HCT116 (cell line): ENCODE results near the gene KLHDC9. TPM values are rescaled to one million over a fixed set of nuclear protein-coding genes. Genes with fewer than 3 reads are reported as not detected.

Experiments used
- ATAC-seq: fragments of 200-7000 bp; cut with Tn5 transposase; 2 replicates; pipeline ENCODE4 v1.9.1; 2020; ENCODE audit warnings: mild to moderate bottlenecking, moderate library complexity
- BruUV-seq: library from RNA; stranded (reverse); fragments of 400-500 nt; replicated peaks from 2 replicates; lab custom pipeline; 2021; lab: Mats Ljungman, UMichigan
- CTCF ChIA-PET: fragments of 300-600 bp; sonication (Branson Sonifier 250); formaldehyde crosslinking; loops from one replicate; lab custom pipeline; 2021; ENCODE audit warnings: antibody characterized with exemption; lab: Charles Lee
- POLR2A ChIA-PET: fragments of 300-600, 350-600 bp; sonication (Branson Sonifier 250); formaldehyde crosslinking; loops from one replicate; lab custom pipeline; 2021; ENCODE audit warnings: antibody characterized with exemption; lab: Charles Lee
- RAD21 ChIA-PET, 2 experiments: fragments of 300-600 bp; sonication (Branson Sonifier 250); formaldehyde crosslinking; loops; one replicate each; lab custom pipeline; 2023; ENCODE audit warnings: low total read pairs in 2 of 2; ENCODE audit not compliant: uncharacterized antibody in 2 of 2, unreplicated experiment in 2 of 2, low non-redundant PET in 1 of 2; lab: Charles Lee
- DNase-seq: peaks from one replicate; pipeline ENCODE4 v3.0.0-alpha.2; 2010; ENCODE audit warnings: low read depth, low spot score
- H2AFZ ChIP-seq: fragments of 200-600 bp; shearing (Covaris generic), sonication (generic); 2 replicates; pipeline ENCODE4 v1.6.1; 2017; ENCODE audit warnings: low read depth, mixed run types, mixed read lengths, antibody characterized with exemption, low read length; ENCODE audit not compliant: poor library complexity, severe bottlenecking
- H3K27ac ChIP-seq: 2 replicates; pipeline ENCODE4 v1.5.1; 2012; ENCODE audit warnings: low read depth, low read length
- H3K27me3 ChIP-seq: fragments of 200-600 bp; sonication (generic); 2 replicates; pipeline ENCODE4 v1.6.1; 2016; ENCODE audit warnings: mixed run types, low read length, mixed read lengths; ENCODE audit not compliant: insufficient read depth
- H3K36me3 ChIP-seq, 2 experiments: fragments of 200-500 bp in 1 of 2; fragments of 200-600 bp in 1 of 2; sonication (Bioruptor generic) in 1 of 2; sonication (generic) in 1 of 2; 2 replicates each; pipeline versions ENCODE4 v1.5.1 to v1.6.1; 2014 to 2016; ENCODE audit warnings: low read length in 2 of 2, inconsistent platforms in 1 of 2, mixed read lengths in 1 of 2, mixed run types in 1 of 2; ENCODE audit not compliant: insufficient read depth in 2 of 2, control insufficient read depth in 1 of 2
- H3K4me1 ChIP-seq, 2 experiments: fragments of 200-600 bp in 1 of 2; sonication (generic) in 1 of 2; 2 replicates each; pipeline versions ENCODE4 v1.5.1 to v1.6.1; 2012 to 2017; ENCODE audit warnings: low read length in 2 of 2, inconsistent platforms in 1 of 2, mild to moderate bottlenecking in 1 of 2, mixed read lengths in 1 of 2, mixed run types in 1 of 2, moderate library complexity in 1 of 2; ENCODE audit not compliant: insufficient read depth in 2 of 2, control insufficient read depth in 1 of 2
- H3K4me2 ChIP-seq: fragments of 200-600 bp; sonication (generic); 2 replicates; pipeline ENCODE4 v1.6.1; 2017; ENCODE audit warnings: mixed run types, low read length, mixed read lengths
- H3K4me3 ChIP-seq, 2 experiments: fragments of 200-600 bp in 1 of 2; sonication (generic) in 1 of 2; replicated peaks in 1 of 2; 2 replicates each; pipeline ENCODE4 v1.5.1; 2011 to 2016; ENCODE audit warnings: low read length in 2 of 2, control low read depth in 1 of 2, low read depth in 1 of 2, mild to moderate bottlenecking in 1 of 2, mixed read lengths in 1 of 2, mixed run types in 1 of 2
- H3K79me2 ChIP-seq: fragments of 200-600 bp; sonication (generic); 2 replicates; pipeline ENCODE4 v1.6.1; 2017; ENCODE audit warnings: mild to moderate bottlenecking, mixed run types, low read length, moderate library complexity, mixed read lengths; ENCODE audit not compliant: insufficient read depth
- H3K9ac ChIP-seq: fragments of 200-600 bp; sonication (generic); 2 replicates; pipeline ENCODE4 v1.6.1; 2016; ENCODE audit warnings: low read length, mixed read lengths
- H3K9me2 ChIP-seq: fragments of 200-600 bp; sonication (generic), shearing (Covaris generic); 2 replicates; pipeline ENCODE4 v1.6.1; 2017; ENCODE audit warnings: mixed run types, mild to moderate bottlenecking, moderate library complexity; ENCODE audit not compliant: insufficient read depth
- H3K9me3 ChIP-seq, 2 experiments: fragments of 200-500 bp in 1 of 2; fragments of 200-600 bp in 1 of 2; sonication (Bioruptor generic) in 1 of 2; sonication (generic) in 1 of 2; 2 replicates each; pipeline ENCODE4 v1.6.1; 2014 to 2017; ENCODE audit warnings: low read length in 2 of 2, mixed read lengths in 2 of 2, inconsistent platforms in 1 of 2, low read depth in 1 of 2, mild to moderate bottlenecking in 1 of 2, mixed run types in 1 of 2, moderate library complexity in 1 of 2; ENCODE audit not compliant: control insufficient read depth in 1 of 2, insufficient read depth in 1 of 2
- H4K20me1 ChIP-seq: fragments of 200-600 bp; sonication (generic), shearing (Covaris generic); 2 replicates; pipeline ENCODE4 v1.6.1; 2017; ENCODE audit warnings: mixed run types, mild to moderate bottlenecking, moderate library complexity; ENCODE audit not compliant: insufficient read depth
- EGR1 ChIP-seq: IDR thresholded peaks from 2 replicates; pipeline ENCODE4 v1.6.1; 2012; ENCODE audit warnings: low read depth
- EZH2phosphoT487 ChIP-seq: fragments of 200-600 bp; IDR thresholded peaks from 2 replicates; pipeline ENCODE4 v1.6.1; 2018; ENCODE audit warnings: antibody characterized with exemption, borderline replicate concordance
- YY1 ChIP-seq: IDR thresholded peaks from 2 replicates; pipeline ENCODE4 v1.6.1; 2011; ENCODE audit warnings: low read length, low read depth, moderate library complexity, mild to moderate bottlenecking; ENCODE audit not compliant: insufficient replicate concordance; ENCODE audit errors: extremely low read depth
- ZFX ChIP-seq: fragments of 450-650 bp; IDR thresholded peaks from 2 replicates; pipeline ENCODE4 v1.6.1; 2017
- ZNF274 ChIP-seq: fragments of 200-500 bp; sonication (Bioruptor generic); IDR thresholded peaks from 2 replicates; pipeline ENCODE4 v1.6.1; 2014; ENCODE audit warnings: mild to moderate bottlenecking, low read depth, low read length, inconsistent platforms
- intact Hi-C: fragments of 100-400 bp; cut with micrococcal nuclease; formaldehyde crosslinking; loops from 2 replicates; pipeline ENCODE4 v1.10.0; 2022
- total RNA-seq: library from RNA; stranded (reverse); gene quantifications from one replicate; pipeline ENCODE4 v1.2.1, GENCODE V29; 2021; ENCODE audit not compliant: unreplicated experiment
- TF ChIP-seq, protein P1 (sequence below), 3 experiments: fragments of 200-600 bp in 1 of 3; sonication (generic) in 1 of 3; IDR thresholded peaks in 2 of 3; conservative IDR thresholded peaks in 1 of 3; 2 replicates each; pipeline ENCODE4 v1.5.1; 2012 to 2017; ENCODE audit warnings: low read depth in 2 of 3, low read length in 2 of 3, antibody characterized with exemption in 1 of 3, borderline replicate concordance in 1 of 3, control low read depth in 1 of 3, mild to moderate bottlenecking in 1 of 3, mixed read lengths in 1 of 3, mixed run types in 1 of 3, moderate library complexity in 1 of 3; ENCODE audit not compliant: insufficient read depth in 1 of 3

KLHDC9 gene
- total RNA-seq, 1 experiment from 2014 or later = 1.4 TPM

GRCh38 chr1:161048949-161049722 lies 49.0 kb upstream of the KLHDC9 start:
- Histone ChIP-seq H3K9me2 (no peaks in the 10 kb centered on the region), H3K4me2 (no peak overlapping the region), H3K36me3 (no peaks in the 10 kb centered on the region), H3K27me3 (no peaks in the 10 kb centered on the region), H2AFZ (no peak overlapping the region), H3K9me3 (peaks cover 0 to 5% of the 10 kb centered on the region in 2 experiments; a peak in 1 of 4 replicates), H4K20me1 (no peaks in the 10 kb centered on the region), H3K4me1 (peaks cover 5 to 26% of the 10 kb centered on the region in 2 experiments; a peak in 2 of 4 replicates), H3K4me3 (no peak overlapping the region), H3K9ac (no peak overlapping the region), H3K79me2 (peaks cover 14% of the 10 kb centered on the region; the same call in 1 of the 2 replicates)
- intact Hi-C loops = loop anchor here (5.0 kb wide), 1 partner anchor 68 kb away; the partner anchor contains the start of genes NIT1 and PFDN2
- DNase-seq (no peak), ATAC-seq (no peak)
- ChIA-PET POLR2A (no interaction called here), RAD21 (no interaction called here), CTCF (no interaction called here)
- BruUV-seq = no TSS peak
- TF ChIP-seq ZFX (no peak), ZNF274 (0 out of 2 replicates have a peak, but pooled peaks have one; percentile 31), EZH2phosphoT487 (no peak), YY1 (no peak), EGR1 (no peak)
- TF ChIP-seq, protein P1, sequence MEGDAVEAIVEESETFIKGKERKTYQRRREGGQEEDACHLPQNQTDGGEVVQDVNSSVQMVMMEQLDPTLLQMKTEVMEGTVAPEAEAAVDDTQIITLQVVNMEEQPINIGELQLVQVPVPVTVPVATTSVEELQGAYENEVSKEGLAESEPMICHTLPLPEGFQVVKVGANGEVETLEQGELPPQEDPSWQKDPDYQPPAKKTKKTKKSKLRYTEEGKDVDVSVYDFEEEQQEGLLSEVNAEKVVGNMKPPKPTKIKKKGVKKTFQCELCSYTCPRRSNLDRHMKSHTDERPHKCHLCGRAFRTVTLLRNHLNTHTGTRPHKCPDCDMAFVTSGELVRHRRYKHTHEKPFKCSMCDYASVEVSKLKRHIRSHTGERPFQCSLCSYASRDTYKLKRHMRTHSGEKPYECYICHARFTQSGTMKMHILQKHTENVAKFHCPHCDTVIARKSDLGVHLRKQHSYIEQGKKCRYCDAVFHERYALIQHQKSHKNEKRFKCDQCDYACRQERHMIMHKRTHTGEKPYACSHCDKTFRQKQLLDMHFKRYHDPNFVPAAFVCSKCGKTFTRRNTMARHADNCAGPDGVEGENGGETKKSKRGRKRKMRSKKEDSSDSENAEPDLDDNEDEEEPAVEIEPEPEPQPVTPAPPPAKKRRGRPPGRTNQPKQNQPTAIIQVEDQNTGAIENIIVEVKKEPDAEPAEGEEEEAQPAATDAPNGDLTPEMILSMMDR (IDR thresholded peaks at IDR 0.05 in 2 of 3, conservative IDR thresholded peaks at IDR 0.05 in 1 of 3; ENCODE audit: borderline replicate concordance in 1 of 3, insufficient read depth in 1 of 3, low read depth in 2 of 3, low read length in 2 of 3) = no peak
- TF ChIP-seq, all 23 proteins: peak for 1
- no peak overlapping the region for H3K27ac ChIP-seq
